Raji (cell line): ENCODE results near the gene NMBR.

ENCODE experiments used
- POLR2A ChIP-seq: IDR thresholded peaks from 2 replicates; pipeline ENCODE4 v1.6.1; 2011; ENCODE audit warnings: low read depth, low read length, control low read depth; ENCODE audit not compliant: insufficient read depth

Gene NMBR

GRCh38 chr6:142027074-142027473 lies 119.8 kb downstream of the NMBR start:
- no peak for TF ChIP-seq POLR2A

GRCh38 chr6:142026471-142026870 lies 120.5 kb downstream of the NMBR start:
- no peak for TF ChIP-seq POLR2A
